DOHH2 (cell line): ENCODE measurements around the gene JUP.

Experiments used
- H3F3A ChIP-seq: fragments of 200-600 bp; sonication (generic), shearing (Covaris generic); 2 replicates; pipeline ENCODE4 v1.6.0; 2016; ENCODE audit warnings: antibody characterized with exemption, mild to moderate bottlenecking; ENCODE audit not compliant: control insufficient read depth, insufficient read depth
- H3K27ac ChIP-seq: fragments of 200-600 bp; sonication (generic); 2 replicates; pipeline ENCODE4 v1.5.1; 2014; ENCODE audit warnings: low read depth, mild to moderate bottlenecking, low read length, moderate library complexity
- H3K27me3 ChIP-seq: fragments of 200-600 bp; sonication (generic); 2 replicates; pipeline ENCODE4 v1.6.1; 2014; ENCODE audit warnings: mild to moderate bottlenecking, low read length, mixed read lengths; ENCODE audit not compliant: control insufficient read depth
- H3K36me3 ChIP-seq: fragments of 200-600 bp; sonication (generic); 2 replicates; pipeline ENCODE4 v1.6.1; 2014; ENCODE audit warnings: mild to moderate bottlenecking, low read length, moderate library complexity, mixed read lengths; ENCODE audit not compliant: control insufficient read depth
- H3K4me1 ChIP-seq: fragments of 200-600 bp; sonication (generic); 2 replicates; pipeline ENCODE4 v1.6.1; 2014; ENCODE audit warnings: mild to moderate bottlenecking, low read length, mixed read lengths; ENCODE audit not compliant: control insufficient read depth
- H3K4me2 ChIP-seq: fragments of 200-600 bp; sonication (generic); 2 replicates; pipeline ENCODE4 v1.6.0; 2014; ENCODE audit warnings: mild to moderate bottlenecking, low read length, moderate library complexity
- H3K4me3 ChIP-seq: fragments of 200-600 bp; sonication (generic); 2 replicates; pipeline ENCODE4 v1.5.1; 2014; ENCODE audit warnings: mild to moderate bottlenecking, low read length, mixed read lengths
- H3K79me2 ChIP-seq: fragments of 200-600 bp; sonication (generic); 2 replicates; pipeline ENCODE4 v1.6.1; 2014; ENCODE audit warnings: mild to moderate bottlenecking, low read length, mixed read lengths; ENCODE audit not compliant: control insufficient read depth
- H3K9me2 ChIP-seq: fragments of 200-600 bp; sonication (generic); replicated peaks from 2 replicates; pipeline ENCODE4 v1.6.1; 2014; ENCODE audit warnings: mild to moderate bottlenecking, low read length, mixed read lengths; ENCODE audit not compliant: control insufficient read depth
- H3K9me3 ChIP-seq: fragments of 200-600 bp; sonication (generic); 2 replicates; pipeline ENCODE4 v1.6.1; 2014; ENCODE audit warnings: antibody characterized with exemption, low read length, mixed read lengths; ENCODE audit not compliant: control insufficient read depth, insufficient read depth
- H4K20me1 ChIP-seq: fragments of 200-600 bp; sonication (generic); 2 replicates; pipeline ENCODE4 v1.6.0; 2014; ENCODE audit warnings: low read depth, mild to moderate bottlenecking, antibody characterized with exemption, low read length, moderate library complexity; ENCODE audit not compliant: control insufficient read depth, insufficient read depth
- CTCF ChIP-seq: fragments of 200-600 bp; sonication (generic); IDR thresholded peaks from one replicate; pipeline ENCODE4 v1.5.1; 2014; ENCODE audit warnings: antibody characterized with exemption, mild to moderate bottlenecking, low read depth, low read length; ENCODE audit not compliant: poor library complexity, severe bottlenecking
- EZH2phosphoT487 ChIP-seq: fragments of 200-600 bp; sonication (generic); IDR thresholded peaks from 2 replicates; pipeline ENCODE4 v1.6.1; 2017; ENCODE audit warnings: borderline replicate concordance, mild to moderate bottlenecking, antibody characterized with exemption, low read length, moderate library complexity, mixed read lengths

JUP gene

GRCh38 chr17:41730479-41730878 is 56.0 kb downstream of the JUP start:
- H3K4me1 ChIP-seq, result peaks cover 20% of the 10 kb centered on the region
- no peaks in the 10 kb centered on the region for H3K9me3 ChIP-seq
- H3K27ac ChIP-seq, result no peak overlapping the region
- H3K9me2 ChIP-seq, result no peaks in the 10 kb centered on the region
- H4K20me1 ChIP-seq, result no peaks in the 10 kb centered on the region
- TF ChIP-seq CTCF, result no peak
- TF ChIP-seq EZH2phosphoT487, result no peak
- H3K79me2 ChIP-seq, result no peaks in the 10 kb centered on the region
- peaks cover 12% of the 10 kb centered on the region for H3K27me3 ChIP-seq
- H3K36me3 ChIP-seq, result no peaks in the 10 kb centered on the region
- no peak overlapping the region for H3K4me3 ChIP-seq
- H3K4me2 ChIP-seq, result no peak overlapping the region
- H3F3A ChIP-seq, result no peaks in the 10 kb centered on the region

DNA sequence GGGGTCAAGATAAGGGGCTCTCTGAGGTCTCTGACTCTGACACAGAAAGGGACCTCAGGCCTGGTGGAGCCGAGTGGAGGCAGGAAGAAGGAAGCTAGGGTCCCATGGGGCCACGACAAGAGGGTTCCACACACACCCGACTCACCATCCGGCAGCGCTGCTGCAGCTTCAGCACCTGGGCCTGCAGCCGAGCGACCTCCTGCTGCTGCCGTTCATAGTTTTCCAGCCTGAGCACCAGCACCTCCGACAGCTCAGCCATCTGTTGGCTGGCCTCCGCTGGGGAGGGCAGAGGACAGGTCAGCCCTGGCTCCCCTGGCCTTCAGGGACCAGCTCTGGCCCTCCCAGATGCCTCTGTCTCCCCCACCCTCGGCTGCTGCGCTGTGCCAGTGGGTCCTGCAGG is 58.5 kb downstream of the JUP start:
- Histone ChIP-seq H3K9me3 (no peaks in the 10 kb centered on the region), H3K27me3 (peaks cover 9% of the 10 kb centered on the region; the same call in 1 of the 2 replicates), H3K4me3 (peak overlapping the region; percentile 27), H3K27ac (no peak overlapping the region), H3F3A (no peaks in the 10 kb centered on the region), H4K20me1 (no peaks in the 10 kb centered on the region), H3K79me2 (no peaks in the 10 kb centered on the region), H3K36me3 (no peaks in the 10 kb centered on the region), H3K4me2 (peak overlapping the region; percentile 47), H3K4me1 (peaks cover 20% of the 10 kb centered on the region), H3K9me2 (no peaks in the 10 kb centered on the region)
- TF ChIP-seq EZH2phosphoT487 (no peak), CTCF (no peak)

DNA sequence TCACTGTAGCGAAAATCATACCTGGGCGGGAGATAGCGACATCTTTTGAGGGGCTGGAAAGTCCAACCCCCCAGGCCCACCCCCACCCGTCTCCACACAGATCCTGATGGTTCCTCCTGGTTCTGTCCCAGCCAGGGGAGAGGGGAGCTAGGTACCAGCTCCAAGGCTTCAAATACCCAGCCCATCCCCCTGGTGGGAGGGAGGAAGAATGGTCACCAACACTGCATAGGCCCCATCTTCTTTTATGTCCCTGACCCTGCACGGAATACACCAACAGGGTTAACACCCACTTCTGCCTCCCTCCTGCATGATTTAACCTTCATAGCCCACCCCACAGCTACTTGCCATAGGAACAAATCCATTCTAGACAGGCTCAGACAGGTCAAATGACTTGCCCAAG is 61.4 kb downstream of the JUP start:
- H3K4me3 ChIP-seq, result no peak overlapping the region
- H4K20me1 ChIP-seq, result no peaks in the 10 kb centered on the region
- H3K79me2 ChIP-seq, result no peaks in the 10 kb centered on the region
- H3K36me3 ChIP-seq, result no peaks in the 10 kb centered on the region
- no peak overlapping the region for H3K27ac ChIP-seq
- no peaks in the 10 kb centered on the region for H3K9me2 ChIP-seq
- H3K27me3 ChIP-seq, result no peaks in the 10 kb centered on the region
- no peak overlapping the region for H3K4me2 ChIP-seq
- no peak for TF ChIP-seq CTCF
- no peak for TF ChIP-seq EZH2phosphoT487
- H3K4me1 ChIP-seq, result peaks cover 14% of the 10 kb centered on the region
- no peaks in the 10 kb centered on the region for H3K9me3 ChIP-seq
- H3F3A ChIP-seq, result no peaks in the 10 kb centered on the region

DNA sequence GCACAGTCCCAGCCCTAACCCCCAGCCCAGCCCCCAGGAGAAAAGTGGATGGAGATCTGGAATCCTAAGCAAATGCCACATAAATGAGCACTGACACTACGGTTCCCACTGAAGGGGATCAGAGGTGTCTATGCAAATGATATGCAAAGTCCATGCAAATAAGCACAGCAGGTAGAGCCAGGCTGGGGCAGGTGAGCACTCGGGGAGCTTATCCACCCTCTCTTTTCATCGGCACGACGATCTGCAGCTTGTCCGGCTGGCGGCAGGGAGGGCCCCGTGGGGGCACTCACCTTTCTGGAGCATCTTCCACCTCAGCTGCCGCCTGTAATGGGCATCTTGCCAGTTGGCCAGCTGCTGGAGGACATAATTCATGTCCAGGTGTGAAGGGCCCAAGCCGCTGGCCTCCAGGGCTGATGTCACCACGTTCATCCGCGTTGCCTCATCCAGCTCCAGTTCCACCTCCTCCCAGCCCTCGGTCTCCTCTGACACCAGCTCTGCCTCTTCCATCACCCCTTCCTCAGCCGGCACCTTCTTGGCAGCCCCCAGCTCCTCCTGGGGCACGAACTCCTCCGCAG is 61.9 kb downstream of the JUP start:
- H3F3A ChIP-seq, result no peaks in the 10 kb centered on the region
- peaks cover 14% of the 10 kb centered on the region for H3K4me1 ChIP-seq
- TF ChIP-seq CTCF (no peak), EZH2phosphoT487 (no peak)
- H4K20me1 ChIP-seq, result no peaks in the 10 kb centered on the region
- H3K36me3 ChIP-seq, result no peaks in the 10 kb centered on the region
- no peaks in the 10 kb centered on the region for H3K9me2 ChIP-seq
- no peak overlapping the region for H3K4me3 ChIP-seq
- H3K4me2 ChIP-seq, result no peak overlapping the region
- no peaks in the 10 kb centered on the region for H3K79me2 ChIP-seq
- H3K9me3 ChIP-seq, result no peaks in the 10 kb centered on the region
- no peak overlapping the region for H3K27ac ChIP-seq
- H3K27me3 ChIP-seq, result no peaks in the 10 kb centered on the region
